Fibroblast of skin of scalp (primary cell): ENCODE results near the gene GOLGA6A.
"Not testable (repeated sequence)": the region's sequence is repeated elsewhere in the genome, so short reads cannot be mapped to it uniquely, and the experiment has no call there.

Source experiments
- DNase-seq: peaks from one replicate; pipeline ENCODE4 v3.0.0-alpha.2; 2013

Gene GOLGA6A

DNA sequence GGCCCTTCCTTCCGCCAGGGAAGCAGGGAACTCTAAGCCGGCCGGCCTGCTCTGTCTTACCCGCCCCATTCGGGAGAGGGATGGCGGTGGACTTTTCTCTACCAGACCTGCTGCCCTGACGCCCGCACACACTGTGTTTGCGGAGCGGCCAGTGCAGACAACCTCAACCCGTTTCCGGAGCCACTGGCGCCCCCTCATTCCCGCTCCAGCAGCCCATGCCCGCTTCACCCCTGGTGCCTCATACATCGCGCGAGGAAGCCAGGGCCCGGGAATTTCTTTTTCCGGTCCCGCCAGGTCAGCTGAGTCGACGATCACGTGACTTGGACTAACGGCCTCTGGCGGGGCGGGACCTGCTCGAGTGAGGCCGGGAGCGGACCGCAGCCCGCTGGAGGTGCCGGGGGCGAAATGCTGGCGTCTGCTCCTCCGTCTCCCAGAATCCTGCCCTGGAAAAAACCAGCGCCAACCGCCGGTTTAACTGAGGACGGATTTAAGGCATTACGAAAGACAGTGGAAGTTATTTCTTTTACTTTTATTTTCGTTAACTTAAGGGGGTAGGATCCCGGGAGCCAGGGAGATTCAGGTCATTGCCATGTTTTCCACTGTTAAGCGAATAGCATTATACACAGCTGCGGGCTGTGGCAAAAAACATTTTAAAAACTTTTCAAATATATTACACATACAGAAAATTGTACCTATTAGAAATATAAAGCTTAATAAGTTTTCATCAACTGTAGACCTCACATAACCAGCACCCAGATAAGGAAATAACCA is 17.8 kb upstream of the GOLGA6A start:
- peak; percentile 96 for DNase-seq

DNA sequence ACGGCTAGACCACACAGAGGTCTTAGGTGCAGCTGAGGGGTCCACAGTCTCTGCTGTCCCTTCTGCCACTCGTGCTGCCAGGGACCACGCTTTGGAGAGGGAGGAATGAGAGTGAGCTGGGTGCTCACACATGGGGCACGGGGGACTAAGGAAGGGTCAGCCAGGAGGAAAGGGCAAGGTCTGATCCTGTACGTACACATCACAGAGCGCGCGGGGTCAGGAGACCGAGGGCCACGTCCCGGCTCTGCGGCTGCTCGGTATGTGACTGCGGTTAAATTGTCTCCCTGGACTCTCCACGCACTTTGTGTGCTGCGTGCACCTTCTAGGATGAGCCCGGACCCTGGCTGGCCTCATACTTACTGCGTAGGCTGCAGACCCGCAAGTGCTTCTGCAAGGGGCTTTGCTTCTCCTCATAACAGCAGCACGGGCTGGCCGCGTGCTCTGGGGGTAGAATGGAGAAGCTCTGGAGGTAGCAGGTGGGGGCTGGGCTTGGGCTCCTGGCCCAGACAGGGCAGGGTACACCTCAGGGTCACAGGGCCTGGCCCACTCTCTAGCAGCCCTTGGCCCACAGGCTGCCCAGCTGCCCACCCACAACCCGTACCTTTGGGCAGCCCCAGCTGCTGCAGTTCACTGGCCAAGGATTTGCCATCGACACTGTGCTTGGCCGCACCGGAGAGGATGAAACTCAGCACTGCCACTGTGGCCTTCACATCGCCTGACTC is 14.6 kb upstream of the GOLGA6A start:
- DNase-seq = not testable (repeated sequence)

DNA sequence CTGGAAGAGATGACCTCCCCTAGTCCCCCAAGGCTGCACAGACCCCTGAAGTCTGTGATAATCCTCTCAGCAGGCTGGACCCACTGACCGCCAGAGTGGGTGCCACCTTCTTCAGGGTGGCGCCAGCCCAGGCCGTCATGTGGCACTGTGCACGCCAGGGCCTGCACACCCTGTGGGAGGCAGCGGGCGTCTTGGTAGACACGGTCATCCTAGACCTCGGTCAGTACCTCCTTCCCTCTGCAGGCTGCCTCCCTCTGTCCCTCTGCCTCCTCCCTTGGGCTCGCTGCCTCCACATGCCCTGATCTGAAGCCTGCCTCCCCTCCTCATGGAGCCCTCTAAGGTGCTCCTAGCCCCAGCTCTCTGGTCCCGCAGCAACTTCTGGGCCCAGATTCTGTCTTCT is 13.3 kb upstream of the GOLGA6A start:
- not testable (repeated sequence) for DNase-seq

DNA sequence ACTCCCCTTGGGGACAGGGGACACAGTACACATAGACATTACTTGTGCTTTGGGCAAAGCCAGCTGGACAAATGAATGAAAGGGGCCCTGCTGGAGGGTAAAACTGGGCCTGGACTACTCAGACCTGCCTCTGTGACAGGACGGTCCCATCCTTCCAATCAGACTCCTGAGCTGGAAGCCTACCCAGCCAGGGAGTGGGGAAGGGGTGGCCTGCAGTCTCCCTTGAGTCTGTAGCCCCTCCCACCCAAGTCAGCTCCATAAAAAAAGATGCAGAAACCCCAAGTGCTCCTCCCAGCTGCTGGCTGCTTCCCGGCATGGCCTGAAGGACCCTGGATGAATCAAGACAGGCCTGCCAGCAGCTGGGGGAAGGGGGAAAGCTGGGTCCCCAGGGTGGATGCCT is 12.2 kb upstream of the GOLGA6A start:
- not testable (repeated sequence) for DNase-seq

DNA sequence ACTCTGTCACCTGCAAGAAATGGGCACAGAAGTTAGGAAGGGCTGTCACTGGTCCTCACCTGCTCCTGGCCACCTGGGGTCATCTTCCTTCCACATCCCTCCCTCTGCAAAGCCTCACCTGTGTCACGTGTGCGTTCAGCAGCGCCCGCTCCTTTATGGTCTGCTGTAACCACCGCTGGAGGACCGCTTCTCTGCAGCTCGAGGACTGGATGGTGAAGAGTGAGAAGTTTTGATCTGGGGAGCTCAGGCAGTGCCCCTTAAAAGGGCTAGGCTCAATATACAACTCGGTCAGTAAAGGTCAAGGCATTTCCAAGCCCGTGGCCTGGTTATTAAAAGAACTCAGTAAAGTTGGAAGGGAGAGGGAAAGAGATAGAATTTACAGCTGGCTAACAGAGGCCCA is 6.6 kb downstream of the GOLGA6A start:
- DNase-seq = not testable (repeated sequence)

DNA sequence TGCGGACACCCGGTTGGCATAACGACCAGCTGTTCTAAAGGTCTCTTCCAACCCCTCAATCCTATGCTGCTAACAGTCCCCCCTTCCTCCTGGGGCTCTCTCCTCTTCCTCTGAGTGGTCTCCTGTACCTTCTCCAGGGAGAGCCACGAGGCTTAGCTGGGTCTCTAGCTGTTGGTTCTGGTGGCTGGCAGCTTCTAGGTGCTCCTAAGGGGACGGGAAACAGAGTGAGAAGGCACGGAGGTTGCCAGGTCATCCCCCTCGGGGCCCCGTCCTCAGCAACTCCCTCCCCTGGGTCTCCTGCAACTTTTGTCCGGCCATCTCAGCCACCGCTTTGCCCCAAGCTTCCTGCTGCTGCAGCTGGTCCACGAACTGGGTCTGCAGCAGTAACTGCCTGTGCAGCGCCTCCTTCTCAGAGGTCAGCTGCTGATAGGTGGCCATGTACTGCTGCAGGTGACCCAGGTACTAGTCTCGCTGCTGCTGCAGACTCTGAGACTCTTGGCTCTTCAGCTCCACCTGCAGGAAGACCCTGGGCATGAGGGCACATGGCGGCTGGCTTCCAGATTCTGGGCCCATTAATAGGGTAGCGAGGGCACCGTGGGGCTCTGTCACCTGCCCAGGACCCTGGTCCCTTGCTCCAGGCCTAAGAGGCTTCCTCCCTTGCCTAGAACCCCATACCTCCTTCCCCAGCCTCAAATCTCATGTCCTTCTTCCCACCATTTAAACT is 9.6 kb downstream of the GOLGA6A start:
- DNase-seq = not testable (repeated sequence)

DNA sequence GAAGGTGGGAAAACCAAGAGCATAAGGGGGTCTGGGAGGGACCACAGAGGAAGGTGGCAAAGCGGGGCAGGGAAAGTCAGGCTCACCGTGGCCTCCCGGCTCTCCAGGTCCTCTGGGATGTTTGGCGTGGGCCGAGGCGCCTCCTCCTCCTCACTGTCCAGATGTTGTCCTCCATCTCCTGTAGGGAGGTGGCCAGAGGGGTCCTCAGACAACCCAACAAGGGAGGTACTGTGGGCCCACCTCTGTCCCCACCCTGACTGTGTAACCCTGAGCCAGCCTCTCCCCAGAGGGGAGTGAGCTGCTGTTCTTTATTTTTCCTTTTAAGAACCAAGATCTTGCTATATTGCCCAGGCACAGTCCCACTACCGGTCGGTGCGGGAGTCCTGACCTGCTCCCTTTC is 10.2 kb downstream of the GOLGA6A start:
- not testable (repeated sequence) for DNase-seq

DNA sequence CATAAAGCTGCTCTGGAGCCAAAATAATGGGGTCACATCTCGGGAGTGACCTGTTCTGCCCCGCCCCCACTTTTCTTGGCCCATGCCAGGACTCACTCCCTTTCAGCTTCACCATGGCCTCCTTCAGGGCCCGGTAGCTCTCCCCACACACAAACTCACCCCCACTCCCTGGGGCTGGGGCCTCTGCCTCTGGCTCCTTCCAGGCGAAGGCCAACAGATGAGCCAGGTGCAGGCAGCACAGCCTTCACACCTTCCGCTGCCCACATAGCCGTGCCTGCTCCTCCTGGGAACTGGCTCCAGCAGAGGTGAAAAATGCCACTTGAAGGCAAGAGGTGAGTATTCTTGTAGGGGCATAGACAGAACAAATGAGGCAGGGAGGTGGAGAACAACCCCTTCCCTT is 10.7 kb downstream of the GOLGA6A start:
- DNase-seq = not testable (repeated sequence)

DNA sequence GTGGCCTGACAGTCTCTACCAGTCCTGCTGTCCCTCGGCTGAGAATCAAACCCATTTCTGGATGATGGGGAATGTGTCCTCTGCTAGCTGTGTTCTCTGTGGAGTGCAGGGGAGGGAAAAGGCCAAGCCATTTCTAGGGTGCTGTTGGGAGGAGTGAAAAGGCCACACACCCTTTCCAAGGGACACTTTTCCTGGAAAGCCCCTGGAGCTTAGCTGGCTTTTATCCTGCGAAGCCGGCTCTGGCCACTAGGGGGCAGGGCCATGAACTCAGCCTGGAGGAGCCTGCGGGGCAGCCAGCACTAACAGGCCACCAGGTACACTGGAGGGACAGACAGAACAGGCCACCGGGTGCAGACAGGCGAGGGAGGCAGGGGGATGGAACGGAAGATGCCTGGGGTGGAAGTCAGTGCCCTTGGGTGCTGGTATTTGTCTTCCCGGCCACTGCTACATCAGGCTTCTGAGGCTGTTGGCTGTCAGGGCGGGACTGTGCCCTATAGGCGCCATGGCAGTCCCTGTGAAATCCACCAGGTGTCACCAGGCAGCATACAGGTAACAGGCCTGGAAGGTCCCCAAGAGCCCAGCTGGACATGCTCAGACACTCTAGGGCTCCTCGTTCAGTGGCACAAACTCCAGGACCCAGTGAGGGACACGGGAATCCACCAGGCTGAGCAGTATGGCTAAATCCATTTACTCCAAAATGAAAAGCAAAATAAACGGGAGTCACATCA is 16.5 kb downstream of the GOLGA6A start:
- not testable (repeated sequence) for DNase-seq

DNA sequence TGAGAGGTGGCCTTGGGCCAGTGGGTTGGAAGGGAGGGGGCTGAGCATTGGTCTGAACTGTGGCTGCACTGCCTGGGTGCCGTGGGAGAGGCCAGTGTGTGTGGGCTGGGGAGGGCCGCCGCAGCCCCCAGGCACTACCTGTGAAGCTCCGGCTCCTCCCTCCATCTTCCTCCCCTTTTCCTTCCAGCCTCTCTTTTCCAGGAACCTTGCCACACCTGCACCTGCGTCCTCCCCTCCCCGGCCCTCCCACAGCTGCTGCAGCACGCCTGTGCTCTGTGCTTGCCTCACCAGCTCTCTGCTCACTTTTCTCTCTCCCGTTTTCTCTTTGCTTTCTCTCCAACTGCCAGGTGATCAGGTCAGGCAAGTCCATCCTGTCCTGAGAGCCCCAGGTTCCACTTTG is 17.5 kb downstream of the GOLGA6A start:
- DNase-seq = not testable (repeated sequence)

DNA sequence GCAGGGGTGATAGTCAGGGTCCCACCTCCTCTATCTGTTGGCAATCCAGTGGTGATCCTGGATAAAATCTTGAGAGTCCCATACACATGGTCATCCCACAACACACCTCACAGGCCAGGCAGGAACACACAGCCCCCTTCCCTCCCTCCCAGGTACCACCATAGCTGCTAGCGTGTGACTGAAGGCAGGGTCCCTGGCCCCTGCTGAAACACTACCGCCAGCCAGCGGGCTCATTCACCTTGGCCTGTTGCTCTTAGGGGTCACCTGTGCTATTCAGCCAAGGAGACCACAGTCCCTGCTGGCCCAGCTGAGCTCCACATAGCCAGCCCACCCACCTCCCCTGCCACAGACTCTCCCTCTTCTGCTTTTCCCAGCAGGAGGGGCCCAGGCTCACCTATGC is 18.2 kb downstream of the GOLGA6A start:
- not testable (repeated sequence) for DNase-seq

DNA sequence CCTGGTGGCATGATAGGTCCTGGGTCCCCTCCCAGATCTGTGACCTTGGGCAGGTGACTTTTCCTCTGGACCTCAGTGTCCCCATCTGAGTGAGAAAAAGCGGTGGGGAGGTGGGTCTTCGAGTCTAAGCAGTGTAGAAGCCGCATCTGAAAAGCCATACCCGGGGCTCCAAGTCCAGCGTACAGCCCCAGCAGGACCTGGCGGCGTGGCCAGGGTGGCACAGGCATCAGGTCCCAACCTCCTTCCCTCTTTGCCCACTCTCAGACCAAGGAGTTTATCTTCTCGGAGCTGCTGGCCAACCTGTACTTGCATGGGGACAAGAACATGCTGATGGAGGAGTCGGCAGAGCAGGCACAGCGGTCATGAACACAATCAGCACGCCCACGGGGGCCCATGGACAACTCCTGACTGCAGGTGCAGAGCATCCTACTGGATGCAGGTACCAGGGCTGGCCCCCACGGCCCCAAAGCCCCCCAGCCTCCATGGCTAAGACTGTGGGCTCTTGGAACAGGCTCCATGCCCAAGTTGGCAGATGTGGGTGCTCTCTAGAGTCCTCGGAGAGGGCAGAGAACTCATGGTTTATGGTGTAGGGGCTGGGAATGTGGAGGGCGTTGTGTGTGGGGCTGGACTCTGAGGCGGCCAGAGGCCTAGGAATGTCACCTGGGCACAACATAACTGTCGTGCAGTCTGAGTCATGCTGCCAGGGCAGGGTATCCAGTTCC is 18.8 kb downstream of the GOLGA6A start:
- not testable (repeated sequence) for DNase-seq

DNA sequence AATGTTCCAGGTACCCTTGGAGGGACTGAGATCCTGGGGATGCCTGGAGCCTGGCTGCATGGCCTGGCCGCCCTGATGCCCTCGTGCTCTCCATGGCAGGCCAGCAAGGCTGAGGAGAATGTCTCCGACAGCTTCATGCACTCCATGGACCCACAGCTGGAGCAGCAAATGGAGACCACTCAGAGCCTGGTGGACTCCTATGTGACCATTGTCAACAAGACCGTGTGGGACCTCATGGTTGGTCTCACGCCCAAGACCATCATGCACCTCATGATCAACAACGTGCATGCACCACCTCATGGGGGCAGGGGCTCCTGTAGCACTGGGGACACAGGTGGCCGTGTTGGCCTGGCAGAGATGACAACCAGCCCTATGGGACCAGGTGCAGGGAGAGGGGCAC is 19.7 kb downstream of the GOLGA6A start:
- DNase-seq = no peak

DNA sequence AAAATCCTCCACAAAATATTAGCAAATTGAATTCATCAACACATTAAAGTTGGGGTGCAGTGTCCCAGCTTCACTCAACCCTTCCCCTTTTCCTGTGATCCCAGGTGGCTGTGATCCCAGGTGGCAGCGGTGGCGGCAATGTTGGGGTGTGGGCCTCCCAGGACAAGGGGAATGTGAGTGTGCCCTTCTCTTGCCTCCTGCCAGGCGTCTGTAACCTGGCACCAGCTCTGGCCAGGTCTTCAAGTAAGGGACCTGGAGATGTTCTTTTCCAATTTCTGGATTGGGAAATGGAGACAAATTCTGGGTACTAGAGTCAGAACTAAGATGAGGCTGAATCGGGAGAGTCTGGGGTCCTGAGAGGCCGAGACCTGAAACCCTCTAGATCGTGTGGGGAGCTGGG is 20.1 kb downstream of the GOLGA6A start:
- no peak for DNase-seq

DNA sequence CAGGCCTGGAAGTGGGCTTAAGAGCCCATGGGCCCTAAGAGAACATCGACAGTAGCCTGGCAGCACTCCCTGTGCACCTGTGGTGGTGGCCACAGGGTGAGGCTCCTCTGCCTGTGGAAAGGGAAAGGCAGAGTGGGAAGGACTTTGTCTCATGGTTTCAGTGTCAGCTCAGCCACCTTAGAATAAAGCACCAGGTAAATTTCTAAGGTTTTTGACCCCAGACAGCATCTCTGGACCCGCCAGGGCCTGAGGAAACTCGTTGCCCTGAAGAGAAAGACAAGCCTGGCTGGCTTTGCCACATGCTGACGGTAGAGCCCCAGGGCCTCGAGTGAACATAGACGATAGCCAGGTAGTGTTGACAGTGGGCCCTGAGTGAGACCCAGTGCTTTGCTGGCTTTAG is 22.1 kb downstream of the GOLGA6A start:
- no peak for DNase-seq

DNA sequence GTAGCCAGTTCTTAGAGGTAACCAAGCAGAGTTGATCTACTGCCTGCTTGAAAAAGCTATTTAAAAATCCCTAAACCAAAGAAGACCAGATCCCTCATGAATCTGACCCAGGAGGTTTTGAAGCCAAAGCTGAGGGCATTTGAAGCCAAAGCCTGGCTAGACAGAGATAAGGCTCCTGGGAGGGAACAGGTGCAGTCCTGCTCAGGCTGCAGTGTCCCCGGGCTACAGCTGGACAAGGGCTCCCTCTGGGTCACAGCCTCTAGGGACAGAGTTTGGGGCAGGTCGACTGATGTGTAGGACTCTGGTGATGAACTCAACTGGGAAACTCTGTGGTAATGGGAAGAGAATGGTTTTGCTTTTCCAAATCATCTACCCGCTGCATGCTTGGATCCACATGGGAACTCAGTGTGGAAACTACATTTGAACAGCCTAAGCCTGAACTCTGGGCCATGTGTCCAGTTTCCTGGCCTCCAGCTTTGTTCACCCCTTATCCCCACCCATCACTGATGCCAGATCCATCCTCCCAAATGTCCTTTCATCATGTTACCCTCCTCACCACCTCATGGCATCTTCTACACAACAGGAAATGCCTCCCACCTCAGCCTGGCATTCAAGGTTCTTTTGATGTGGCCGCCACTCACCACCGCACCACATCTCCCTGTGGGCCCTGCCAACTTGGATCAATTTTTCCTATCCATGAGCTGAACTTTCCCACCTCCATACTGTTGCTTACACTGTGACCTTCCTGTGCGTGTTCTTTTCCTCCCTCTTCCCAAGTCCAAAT is 23.1 kb downstream of the GOLGA6A start:
- DNase-seq = not testable (repeated sequence)

DNA sequence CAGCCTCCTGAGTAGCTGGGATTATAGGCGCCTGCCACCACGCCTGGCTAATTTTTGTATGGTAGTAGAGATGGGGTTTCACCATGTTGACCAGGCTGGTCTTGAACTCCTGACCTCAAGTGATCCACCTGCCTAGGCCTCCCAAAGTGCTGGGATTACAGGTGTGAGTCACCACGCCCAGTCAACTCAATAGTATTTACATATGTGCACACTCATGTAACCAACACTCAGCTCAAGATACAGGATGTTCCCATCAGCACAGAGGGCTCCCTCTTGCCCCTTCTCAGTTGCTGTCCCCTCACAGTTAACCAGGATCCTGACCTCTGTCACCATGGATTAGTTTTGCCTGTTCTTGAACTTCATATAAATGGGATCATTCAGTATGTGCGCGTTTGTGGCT is 26.0 kb downstream of the GOLGA6A start:
- DNase-seq = not testable (repeated sequence)

DNA sequence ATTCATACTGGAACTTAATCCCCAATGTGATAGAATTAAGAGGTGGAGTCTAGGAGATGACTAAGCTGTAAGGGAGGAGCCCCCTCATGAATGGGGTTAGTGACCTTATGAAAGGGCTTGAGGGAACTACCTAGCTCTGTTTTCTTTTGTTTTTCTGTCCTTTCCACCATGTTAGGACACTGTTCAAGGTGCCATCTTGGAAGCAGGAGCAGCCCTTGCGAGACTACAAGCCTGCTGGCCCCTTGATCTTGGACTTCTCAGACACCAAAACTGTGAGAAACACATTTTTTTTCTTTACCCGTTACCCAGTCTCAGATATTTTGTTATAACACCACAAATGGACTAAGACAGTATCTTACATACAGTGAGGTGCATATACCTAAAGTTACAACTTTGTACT is 26.5 kb downstream of the GOLGA6A start:
- no peak for DNase-seq

DNA sequence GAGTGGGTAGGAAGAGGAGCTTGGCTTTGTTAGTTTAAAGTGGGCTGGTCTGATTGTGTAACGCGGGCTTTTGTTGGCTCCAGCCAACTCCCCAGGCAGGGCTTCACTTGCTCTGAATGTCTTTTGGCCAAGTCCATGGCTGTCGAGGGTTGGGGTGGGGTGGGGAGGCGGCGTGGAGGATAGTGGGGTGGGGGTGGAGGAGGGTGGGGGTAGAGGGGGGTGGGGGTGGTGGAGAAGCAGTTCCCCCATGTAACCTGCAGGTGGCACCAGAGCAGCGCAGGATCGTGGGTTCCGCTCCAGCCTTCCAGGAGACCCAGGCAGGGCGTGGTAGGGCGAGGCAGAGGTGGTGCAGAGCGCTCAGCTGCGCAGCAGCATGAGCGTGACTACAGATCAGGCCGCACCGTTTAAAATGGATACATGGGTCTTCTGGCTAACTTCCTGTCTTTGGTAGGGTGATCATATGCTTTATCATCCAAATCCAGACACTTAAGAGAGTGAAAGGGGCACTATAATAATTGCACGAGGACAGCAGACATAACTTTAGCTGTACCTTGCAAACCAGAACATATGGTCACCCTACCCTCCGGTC is 28.3 kb downstream of the GOLGA6A start:
- peak; percentile 88 for DNase-seq

DNA sequence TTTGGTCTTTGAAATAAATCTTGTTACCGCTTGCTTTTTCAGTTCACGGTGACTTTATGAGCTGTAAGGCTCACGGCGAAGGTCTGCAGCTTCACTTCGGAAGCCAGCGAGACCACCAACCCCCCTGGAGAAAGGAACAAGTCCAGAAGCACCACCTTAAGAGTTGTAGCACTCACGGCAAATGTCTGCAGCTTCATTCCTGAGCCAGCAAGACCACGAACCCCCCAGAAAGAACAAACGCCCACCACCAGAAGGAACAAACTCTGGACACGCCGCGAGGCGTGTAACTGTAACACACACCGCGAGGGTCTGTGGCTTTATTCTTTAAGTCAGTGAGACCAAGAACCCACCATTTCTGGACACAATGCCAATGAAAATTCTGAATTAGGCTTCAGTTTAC is 28.8 kb downstream of the GOLGA6A start:
- no peak for DNase-seq
